Stomach (tissue), 9 donors: ENCODE results near the gene USP36. TPM values are rescaled to one million over a fixed set of nuclear protein-coding genes. Genes with fewer than 3 reads are reported as not detected.
A peak's percentile ranks its signal among the peaks of the same experiment; 100 is the strongest.

ENCODE experiments used
- DNase-seq, 2 donors: peaks; one replicate each; pipeline versions ENCODE4 v3.0.0 to v3.0.0-alpha.2; 2013 to 2019
- H3K27ac ChIP-seq, 5 donors: fragments of 200-600 bp in 4 of 5; sonication (generic) in 4 of 5; one replicate each; pipeline ENCODE4 v1.5.1; 2013 to 2019; ENCODE audit warnings: mild to moderate bottlenecking in 1 of 5, moderate library complexity in 1 of 5
- H3K27me3 ChIP-seq, 3 donors: fragments of 200-600 bp; sonication (generic); one replicate each; pipeline ENCODE4 v1.5.1; 2017 to 2019; ENCODE audit warnings: mixed run types in 1 of 3
- H3K36me3 ChIP-seq, 4 donors: fragments of 200-600 bp; sonication (generic); 1 replicate in 3 of 4; 2 replicates in 1 of 4; pipeline ENCODE4 v1.5.1; 2016 to 2019
- H3K4me1 ChIP-seq, 4 donors: fragments of 200-600 bp; sonication (generic); one replicate each; pipeline ENCODE4 v1.5.1; 2016 to 2019
- H3K4me3 ChIP-seq, 4 donors: fragments of 200-600 bp; sonication (generic) in 3 of 4; one replicate each; pipeline ENCODE4 v1.5.1; 2016 to 2019; ENCODE audit warnings: mild to moderate bottlenecking in 1 of 4
- H3K9me3 ChIP-seq, 4 donors: fragments of 200-600 bp; sonication (generic); one replicate each; pipeline ENCODE4 v1.5.1; 2016 to 2019
- CTCF ChIP-seq, 7 experiments: fragments of 450-650 bp in 4 of 7; fragments of 200-600 bp in 3 of 7; sonication (generic) in 3 of 7; IDR thresholded peaks; one replicate each; pipeline ENCODE4 v1.5.1; 2016 to 2019; ENCODE audit warnings: antibody characterized with exemption in 7 of 7, control low read depth in 2 of 7, mild to moderate bottlenecking in 1 of 7
- EP300 ChIP-seq: sonication (generic); formaldehyde crosslinking; IDR thresholded peaks from one replicate; pipeline ENCODE4 v1.6.1; 2017; ENCODE audit warnings: antibody characterized with exemption
- POLR2A ChIP-seq, 4 donors: fragments of 450-650 bp; IDR thresholded peaks; one replicate each; pipeline ENCODE4 v1.6.1; 2016; ENCODE audit warnings: antibody characterized with exemption in 4 of 4, control low read depth in 2 of 4, mild to moderate bottlenecking in 1 of 4, moderate library complexity in 1 of 4
- POLR2AphosphoS5 ChIP-seq, 3 donors: sonication (generic); formaldehyde crosslinking; IDR thresholded peaks; one replicate each; pipeline ENCODE4 v1.6.1; 2016; ENCODE audit warnings: antibody characterized with exemption in 3 of 3
- WGBS, 5 donors: extraction: QIAGEN DNeasy Blood & Tissue Kit in 3 of 5; methylation state at CpG; one replicate each; pipeline versions ENCODE4 v1.1.5 to v1.1.7; 2013 to 2018; 5-methylcytosine and 5-hydroxymethylcytosine counted together
- intact Hi-C: fragments of 100-400 bp; cut with DNase I; formaldehyde crosslinking; loops from one replicate; pipeline ENCODE4 v1.15.1; 2023; ENCODE audit warnings: low total_unique reads
- polyA plus RNA-seq, 3 donors: library from polyadenylated mRNA; stranded (reverse); fragments of 200-250 nt; gene quantifications; one replicate each; pipeline ENCODE4 v1.2.3, GENCODE V29; 2013
- total RNA-seq, 5 donors: library from RNA; depleted of rRNA; stranded (reverse); fragments of >200 nt; gene quantifications; one replicate each; pipeline versions ENCODE4 v1.1.0 to v1.2.3, GENCODE V29; 2014 to 2016
- donor health status: healthy with polysubstance abuse.
- donor health status: Bipolar disorder and iron deficiency.
- donor health status: healthy.

USP36 gene
- total and polyA plus RNA-seq, 8 donors, result 14.2 to 106 (median 34.8) TPM

GRCh38 chr17:78777881-78778280 is 62.7 kb downstream of the USP36 start:
- intact Hi-C loops, result no loop called here
- H3K36me3 ChIP-seq, result no peaks in the 10 kb centered on the region
- H3K4me1 ChIP-seq, result peaks cover 22 to 69% (median 41%) of the 10 kb centered on the region in 4 donors
- peak overlapping the region in 1 of 5 donors; percentile 91 for H3K27ac ChIP-seq
- H3K4me3 ChIP-seq, result no peak overlapping the region
- no peaks in the 10 kb centered on the region for H3K9me3 ChIP-seq
- TF ChIP-seq POLR2AphosphoS5 (IDR thresholded peaks at IDR 0.05) (no peak), EP300 (no peak), CTCF (IDR thresholded peaks at IDR 0.05) (no peak), POLR2A (IDR thresholded peaks at IDR 0.05) (no peak)
- DNase-seq, result no peak
- WGBS, 5 donors, result 78 to 90% (median 88%) methylated on average over 4 of the region's 4 CpGs
- H3K27me3 ChIP-seq, result no peaks in the 10 kb centered on the region

GRCh38 chr17:78774956-78775571 is 65.5 kb downstream of the USP36 start:
- peak overlapping the region in 3 of 4 donors; percentile 4 to 10 (median 7) for H3K4me3 ChIP-seq
- H3K27ac ChIP-seq, result peak overlapping the region; percentile 16 to 79 (median 62)
- intact Hi-C loops, result no loop called here
- TF ChIP-seq EP300 (no peak), POLR2AphosphoS5 (IDR thresholded peaks at IDR 0.05) (no peak), POLR2A (IDR thresholded peaks at IDR 0.05) (no peak)
- H3K36me3 ChIP-seq, result no peaks in the 10 kb centered on the region
- H3K27me3 ChIP-seq, result no peaks in the 10 kb centered on the region
- no peak for DNase-seq
- H3K4me1 ChIP-seq, result peaks cover 11 to 75% (median 30%) of the 10 kb centered on the region in 4 donors
- WGBS, 5 donors, result 65 to 75% (median 71%) methylated on average over 12 of the region's 12 CpGs
- no peaks in the 10 kb centered on the region for H3K9me3 ChIP-seq

GRCh38 chr17:78774453-78774852 is 66.2 kb downstream of the USP36 start:
- Histone ChIP-seq H3K27me3 (no peaks in the 10 kb centered on the region), H3K27ac (peak overlapping the region in 4 of 5 donors; percentile 41 to 79 (median 64)), H3K9me3 (no peaks in the 10 kb centered on the region), H3K36me3 (no peaks in the 10 kb centered on the region), H3K4me3 (peak overlapping the region in 1 of 4 donors; percentile 10), H3K4me1 (peaks cover 7 to 74% (median 24%) of the 10 kb centered on the region in 4 donors)
- 50 to 75% (median 70%) methylated on average over 2 of the region's 2 CpGs for WGBS, 5 donors
- DNase-seq, result no peak
- TF ChIP-seq POLR2A (IDR thresholded peaks at IDR 0.05) (no peak), EP300 (no peak), POLR2AphosphoS5 (IDR thresholded peaks at IDR 0.05) (no peak), CTCF (IDR thresholded peaks at IDR 0.05) (no peak)
- intact Hi-C loops, result no loop called here

GRCh38 chr17:78771758-78772382 is 68.7 kb downstream of the USP36 start:
- Histone ChIP-seq H3K9me3 (no peaks in the 10 kb centered on the region), H3K4me1 (peaks cover 8 to 89% (median 36%) of the 10 kb centered on the region in 4 donors), H3K27ac (peak overlapping the region in 1 of 5 donors; percentile 31), H3K4me3 (no peak overlapping the region), H3K36me3 (no peaks in the 10 kb centered on the region), H3K27me3 (no peaks in the 10 kb centered on the region)
- DNase-seq, result no peak
- TF ChIP-seq EP300 (no peak), CTCF (IDR thresholded peaks at IDR 0.05) (no peak), POLR2AphosphoS5 (IDR thresholded peaks at IDR 0.05) (no peak), POLR2A (IDR thresholded peaks at IDR 0.05) (no peak)
- WGBS, 5 donors, result 58 to 76% (median 71%) methylated on average over 6 of the region's 6 CpGs
- intact Hi-C loops, result no loop called here
